ENCODE data around the gene CCIN.
"Not testable (repeated sequence)": the region's sequence is repeated elsewhere in the genome, so short reads cannot be mapped to it uniquely, and the experiment has no call there.

CCIN gene

DNA sequence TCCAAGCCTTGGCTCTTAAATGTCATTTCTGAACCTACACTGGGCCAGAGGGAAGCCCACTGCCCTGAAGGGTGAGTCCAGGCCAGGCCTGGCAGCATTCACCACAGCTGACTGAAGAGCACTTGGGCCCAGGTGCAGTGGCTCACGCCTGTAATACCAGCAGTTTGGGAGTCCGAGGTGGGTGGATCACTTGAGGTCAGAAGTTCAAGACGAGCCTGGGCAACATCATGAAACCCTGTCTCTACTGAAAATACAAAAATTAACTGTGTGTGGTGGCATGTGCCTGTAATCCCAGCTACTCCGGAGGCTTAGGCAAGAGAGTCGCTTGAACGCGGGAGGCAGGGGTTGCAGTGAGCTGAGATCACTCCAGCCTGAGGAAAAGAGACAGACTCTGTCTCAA is 5.1 kb downstream of the CCIN start:
- TF ChIP-seq, protein P1, sequence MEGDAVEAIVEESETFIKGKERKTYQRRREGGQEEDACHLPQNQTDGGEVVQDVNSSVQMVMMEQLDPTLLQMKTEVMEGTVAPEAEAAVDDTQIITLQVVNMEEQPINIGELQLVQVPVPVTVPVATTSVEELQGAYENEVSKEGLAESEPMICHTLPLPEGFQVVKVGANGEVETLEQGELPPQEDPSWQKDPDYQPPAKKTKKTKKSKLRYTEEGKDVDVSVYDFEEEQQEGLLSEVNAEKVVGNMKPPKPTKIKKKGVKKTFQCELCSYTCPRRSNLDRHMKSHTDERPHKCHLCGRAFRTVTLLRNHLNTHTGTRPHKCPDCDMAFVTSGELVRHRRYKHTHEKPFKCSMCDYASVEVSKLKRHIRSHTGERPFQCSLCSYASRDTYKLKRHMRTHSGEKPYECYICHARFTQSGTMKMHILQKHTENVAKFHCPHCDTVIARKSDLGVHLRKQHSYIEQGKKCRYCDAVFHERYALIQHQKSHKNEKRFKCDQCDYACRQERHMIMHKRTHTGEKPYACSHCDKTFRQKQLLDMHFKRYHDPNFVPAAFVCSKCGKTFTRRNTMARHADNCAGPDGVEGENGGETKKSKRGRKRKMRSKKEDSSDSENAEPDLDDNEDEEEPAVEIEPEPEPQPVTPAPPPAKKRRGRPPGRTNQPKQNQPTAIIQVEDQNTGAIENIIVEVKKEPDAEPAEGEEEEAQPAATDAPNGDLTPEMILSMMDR (IDR thresholded peaks at IDR 0.05; ENCODE audit: low read length, missing control alignments) = no peak
- H3K4me3 ChIP-seq (replicated peaks; ENCODE audit: low read depth, low read length) = no peak overlapping the region
- DNase-seq (ENCODE audit: low read depth) = no peak

DNA sequence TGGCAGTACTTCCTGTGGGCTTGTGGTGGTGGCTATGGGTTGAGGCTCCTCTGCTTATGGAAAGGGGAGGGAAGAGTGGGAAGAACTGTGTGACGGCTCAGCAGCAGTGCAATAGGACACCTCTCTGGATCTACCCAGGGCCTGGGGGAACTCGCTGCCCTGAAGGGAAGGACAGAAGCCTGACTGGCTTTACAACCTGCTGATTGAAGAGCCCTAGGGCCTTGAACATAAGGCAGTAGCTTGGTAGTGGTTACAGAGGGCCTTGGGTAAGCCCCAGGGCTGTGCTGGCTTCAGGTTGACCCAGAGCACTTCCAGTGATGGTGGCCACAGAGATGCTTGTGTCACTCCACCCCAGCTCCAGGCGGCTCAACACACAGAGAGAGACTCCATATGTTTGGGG is 5.5 kb downstream of the CCIN start:
- TF ChIP-seq, protein P1 (IDR thresholded peaks at IDR 0.05; ENCODE audit: low read length, missing control alignments) = no peak
- H3K4me3 ChIP-seq (replicated peaks; ENCODE audit: low read depth, low read length) = no peak overlapping the region

DNA sequence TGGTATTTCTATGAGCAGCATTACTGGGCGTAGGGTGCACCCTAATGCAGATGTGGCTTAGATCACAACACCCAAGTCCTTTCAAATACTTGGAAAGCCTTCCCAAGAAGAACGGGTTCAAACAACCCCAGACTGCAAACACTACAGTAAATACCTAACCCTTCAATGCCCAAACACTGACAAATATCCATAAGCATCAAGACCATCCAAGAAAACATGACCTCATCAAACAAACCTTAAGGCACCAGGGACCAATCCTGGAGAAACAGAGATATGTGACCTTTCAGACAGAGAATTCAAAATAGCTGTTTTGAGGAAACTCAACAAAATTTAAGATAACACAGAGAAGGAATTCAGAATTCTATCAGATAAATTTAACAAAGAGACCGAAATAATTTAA is 6.0 kb downstream of the CCIN start:
- DNase-seq (ENCODE audit: low read depth) = not testable (repeated sequence)

More for the DNA sequence above, 5.5 kb downstream of the CCIN start:
- no peak for DNase-seq (ENCODE audit: low read depth)

DNA sequence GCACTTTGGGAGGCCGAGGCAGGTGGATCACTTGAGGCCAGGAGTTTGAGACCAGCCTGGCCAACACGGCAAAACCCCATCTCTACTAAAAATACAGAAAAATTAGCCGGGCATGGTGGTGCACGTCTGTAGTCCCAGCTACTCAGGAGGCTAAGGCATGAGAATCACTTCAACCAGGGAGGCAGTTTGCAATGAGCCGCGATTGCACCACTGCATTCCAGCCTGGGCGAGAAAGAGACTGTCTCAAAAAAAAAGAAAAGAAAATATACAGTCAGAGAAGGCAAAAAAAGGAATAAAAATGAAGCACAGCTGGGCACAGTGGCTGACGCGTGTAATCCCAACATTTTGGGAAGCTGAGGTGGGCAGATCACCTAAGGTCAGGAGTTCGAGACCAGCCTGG is 7.3 kb downstream of the CCIN start:
- H3K4me3 ChIP-seq (replicated peaks; ENCODE audit: low read depth, low read length); DNase-seq (ENCODE audit: low read depth): not testable (repeated sequence)

More for the DNA sequence above, 6.0 kb downstream of the CCIN start:
- not testable (repeated sequence) for H3K4me3 ChIP-seq (replicated peaks; ENCODE audit: low read depth, low read length)

DNA sequence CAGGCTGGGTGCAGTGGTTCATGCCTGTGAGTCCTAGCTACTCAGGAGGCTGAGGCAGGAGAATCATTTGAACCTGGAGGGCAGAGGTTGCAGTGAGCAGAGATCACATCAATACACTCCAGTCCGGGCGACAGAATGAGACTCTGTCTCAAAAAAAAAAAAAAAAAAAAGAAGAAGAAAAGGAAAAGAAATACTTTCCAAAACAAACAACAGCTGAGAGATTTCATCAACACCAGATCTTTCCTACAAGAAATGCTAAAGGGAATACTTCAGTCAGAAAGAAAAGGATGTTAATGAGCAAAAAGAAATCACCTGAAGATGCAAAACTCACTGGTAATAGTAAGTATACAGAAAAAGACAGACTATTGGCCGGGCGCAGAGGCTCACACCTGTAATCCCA is 8.4 kb downstream of the CCIN start:
- TF ChIP-seq, protein P1 (IDR thresholded peaks at IDR 0.05; ENCODE audit: low read length, missing control alignments) = no peak

DNA sequence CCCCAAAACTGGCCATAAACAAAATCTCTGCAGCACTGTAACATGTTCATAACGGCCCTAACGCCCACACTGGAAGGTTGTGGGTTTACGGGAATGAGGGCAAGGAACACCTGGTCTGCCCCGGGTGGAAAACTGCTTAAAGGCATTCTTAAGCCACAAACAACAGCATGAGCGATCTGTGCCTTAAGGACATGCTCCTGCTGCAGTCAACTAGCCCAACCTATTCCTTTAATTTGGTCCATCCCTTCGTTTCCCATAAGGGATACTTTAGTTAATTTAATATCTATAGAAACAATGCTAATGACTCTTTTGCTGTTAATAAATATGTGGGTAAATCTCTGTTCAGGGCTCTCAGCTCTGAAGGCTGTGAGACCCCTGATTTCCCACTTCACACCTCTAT is 11.1 kb downstream of the CCIN start:
- not testable (repeated sequence) for H3K4me3 ChIP-seq (replicated peaks; ENCODE audit: low read depth, low read length); DNase-seq (ENCODE audit: low read depth)

More for the DNA sequence above, 8.4 kb downstream of the CCIN start:
- no peak for DNase-seq (ENCODE audit: low read depth)
- H3K4me3 ChIP-seq (replicated peaks; ENCODE audit: low read depth, low read length) = no peak overlapping the region

DNA sequence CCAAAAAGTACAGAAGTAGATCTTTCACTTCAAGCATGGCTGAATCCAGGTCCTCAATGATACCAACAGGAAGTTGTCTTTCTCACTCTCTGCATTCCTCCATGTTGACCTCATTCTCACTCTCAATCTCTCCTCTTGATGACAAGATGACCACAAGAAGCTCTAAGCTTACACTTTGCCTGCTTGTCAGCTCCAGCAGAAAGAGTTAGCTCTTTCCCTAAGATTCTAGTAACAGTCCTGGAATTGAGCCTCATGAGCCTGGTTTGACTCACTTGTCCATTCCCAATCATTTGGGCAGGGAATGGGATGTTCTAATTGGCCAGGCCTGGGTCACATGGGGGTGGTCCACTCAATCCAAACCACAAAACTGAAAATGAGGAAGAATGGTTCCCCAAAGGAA is 18.2 kb downstream of the CCIN start:
- TF ChIP-seq, protein P1 (IDR thresholded peaks at IDR 0.05; ENCODE audit: low read length, missing control alignments) = no peak
- DNase-seq (ENCODE audit: low read depth) = peak; percentile 58
- H3K4me3 ChIP-seq (replicated peaks; ENCODE audit: low read depth, low read length) = no peak overlapping the region

DNA sequence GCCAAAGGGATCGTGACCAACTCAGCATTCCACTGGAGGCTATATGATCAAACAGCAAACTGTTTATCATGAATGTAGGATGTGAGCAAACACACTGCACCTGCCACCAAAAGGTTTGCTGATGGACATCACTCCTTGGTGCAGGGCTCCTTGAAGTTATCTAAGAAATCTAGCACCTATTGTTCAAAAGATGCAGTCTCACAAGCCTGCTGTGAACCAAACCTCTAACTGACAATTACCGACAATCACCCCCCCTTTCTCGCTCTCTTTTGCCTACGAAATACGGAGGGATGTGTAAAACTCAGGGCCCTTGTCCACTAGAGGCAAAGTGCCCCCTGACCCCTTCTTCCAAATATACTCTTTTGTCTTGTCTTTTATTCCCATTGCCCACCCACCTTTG is 19.0 kb downstream of the CCIN start:
- no peak overlapping the region for H3K4me3 ChIP-seq (replicated peaks; ENCODE audit: low read depth, low read length)
- no peak for DNase-seq (ENCODE audit: low read depth)
- TF ChIP-seq, protein P1 (IDR thresholded peaks at IDR 0.05; ENCODE audit: low read length, missing control alignments) = no peak

DNA sequence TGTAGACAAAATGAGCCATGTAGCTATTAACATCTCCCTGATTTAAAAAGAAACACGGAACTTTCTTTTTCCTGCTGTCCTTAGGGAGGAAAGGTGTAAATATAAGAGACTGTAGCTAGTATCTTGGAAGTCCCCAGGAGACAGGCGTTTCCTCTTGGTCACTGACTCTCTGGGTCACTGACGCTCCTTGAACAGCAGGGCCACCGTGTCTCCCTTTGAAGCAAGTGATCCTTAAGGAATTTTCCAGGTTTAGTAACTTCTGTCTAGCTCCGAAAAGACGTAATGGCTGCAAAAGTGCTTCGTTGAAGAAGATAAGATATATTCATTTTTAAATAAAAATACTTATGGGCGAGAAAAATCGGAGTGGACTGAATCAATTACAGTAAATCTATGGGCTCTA is 20.8 kb downstream of the CCIN start:
- DNase-seq (ENCODE audit: low read depth) = no peak
- TF ChIP-seq, protein P1 (IDR thresholded peaks at IDR 0.05; ENCODE audit: low read length, missing control alignments) = no peak
- peak overlapping the region; percentile 96 for H3K4me3 ChIP-seq (replicated peaks; ENCODE audit: low read depth, low read length)

All from fibroblast of pulmonary artery (primary cell).